Endodermal cell (in vitro differentiated cells): Measurements from ENCODE around the gene ESR2. TPM values are rescaled to one million over a fixed set of nuclear protein-coding genes. Genes with fewer than 3 reads are reported as not detected.

ENCODE experiments used
- DNase-seq: peaks from one replicate; pipeline ENCODE4 v3.0.0-alpha.2; 2017
- H3K27ac ChIP-seq: 2 replicates; pipeline ENCODE4 v1.5.1; 2013; ENCODE audit warnings: mild to moderate bottlenecking, low read depth, low read length, moderate library complexity
- H3K27me3 ChIP-seq: 2 replicates; pipeline ENCODE4 v1.6.1; 2013; ENCODE audit warnings: mild to moderate bottlenecking, low read length, moderate library complexity; ENCODE audit not compliant: insufficient read depth, control insufficient read depth, poor library complexity, severe bottlenecking
- H3K36me3 ChIP-seq: 2 replicates; pipeline ENCODE4 v1.7.0; 2013; ENCODE audit warnings: mild to moderate bottlenecking, low read length, moderate library complexity; ENCODE audit not compliant: control insufficient read depth, insufficient read depth
- H3K4me1 ChIP-seq: one replicate; pipeline ENCODE4 v1.7.0; 2013; ENCODE audit warnings: low read length; ENCODE audit not compliant: control insufficient read depth, insufficient read depth
- H3K4me3 ChIP-seq: 2 replicates; pipeline ENCODE4 v1.5.1; 2013; ENCODE audit warnings: mild to moderate bottlenecking, low read length, moderate library complexity
- H3K9ac ChIP-seq: 2 replicates; pipeline ENCODE4 v1.6.1; 2013; ENCODE audit warnings: mild to moderate bottlenecking, low read length, moderate library complexity; ENCODE audit not compliant: poor library complexity, severe bottlenecking; ENCODE audit errors: extremely low read depth
- H3K9me3 ChIP-seq: 2 replicates; pipeline ENCODE4 v1.6.1; 2013; ENCODE audit warnings: mild to moderate bottlenecking, low read length, moderate library complexity; ENCODE audit not compliant: control insufficient read depth
- H3K27ac Mint-ChIP-seq: 2 replicates; pipeline ENCODE4 v1.8.0; 2020; ENCODE audit warnings: mixed read lengths
- H3K27me3 Mint-ChIP-seq: 2 replicates; pipeline ENCODE4 v1.8.0; 2021; ENCODE audit warnings: mild to moderate bottlenecking, mixed read lengths; ENCODE audit not compliant: insufficient read depth
- H3K36me3 Mint-ChIP-seq: 2 replicates; pipeline ENCODE4 v1.8.0; 2020; ENCODE audit warnings: low read depth, mixed read lengths
- H3K4me1 Mint-ChIP-seq: 2 replicates; pipeline ENCODE4 v1.8.0; 2020; ENCODE audit warnings: mixed read lengths
- H3K4me3 Mint-ChIP-seq: 2 replicates; pipeline ENCODE4 v1.8.0; 2020; ENCODE audit warnings: mild to moderate bottlenecking, moderate library complexity, mixed read lengths
- H3K9me3 Mint-ChIP-seq: 2 replicates; pipeline ENCODE4 v1.8.0; 2020; ENCODE audit warnings: mild to moderate bottlenecking, mixed read lengths
- CTCF ChIP-seq: fragments of 200-600 bp; sonication (generic); conservative IDR thresholded peaks from 2 replicates; pipeline ENCODE4 v1.5.0; 2021; ENCODE audit warnings: antibody characterized with exemption, mild to moderate bottlenecking
- WGBS, 2 experiments: methylation state at CpG; one replicate each; pipeline versions ENCODE4 v1.1.5 to v1.1.7; 2013; ENCODE audit warnings: missing lambda C conversion rate in 2 of 2, mixed read lengths in 1 of 2; ENCODE audit not compliant: insufficient coverage in 1 of 2, insufficient read length in 1 of 2; 5-methylcytosine and 5-hydroxymethylcytosine counted together
- total RNA-seq, 2 donors: library from RNA; stranded (reverse); fragmentation: NEBNext Ultra II Directional in 1 of 2; extraction: Animal tissue kit (Norgen Biotek cat#: 25700) in 1 of 2; gene quantifications; 2 replicates in 1 of 2; 3 replicates in 1 of 2; pipeline ENCODE4 v1.2.1, GENCODE V29; 2021

The ESR2 gene
- total RNA-seq, 2 donors from 2014 or later, result 0.57 to 0.66 TPM

GRCh38 chr14:64098120-64098519 is 196.1 kb downstream of the ESR2 start:
- DNase-seq, result no peak
- WGBS, 2 experiments, result 89 to 100% methylated on average over 2 to 4 of the region's 4 CpGs
- H3K36me3 ChIP-seq, result no peaks in the 10 kb centered on the region
- no peak overlapping the region for H3K4me3 ChIP-seq
- no peak overlapping the region for H3K9ac ChIP-seq
- Mint-ChIP-seq H3K4me3 (no peak overlapping the region), H3K4me1 (peaks cover 2% of the 10 kb centered on the region), H3K9me3 (no peaks in the 10 kb centered on the region), H3K27ac (no peak overlapping the region), H3K27me3 (no peaks in the 10 kb centered on the region), H3K36me3 (peaks cover 22% of the 10 kb centered on the region)
- H3K4me1 ChIP-seq, result no peaks in the 10 kb centered on the region
- TF ChIP-seq CTCF, result no peak
- H3K27me3 ChIP-seq, result no peaks in the 10 kb centered on the region
- no peaks in the 10 kb centered on the region for H3K9me3 ChIP-seq
- no peak overlapping the region for H3K27ac ChIP-seq

GRCh38 chr14:64095620-64096019 is 198.6 kb downstream of the ESR2 start:
- H3K36me3 Mint-ChIP-seq, result peaks cover 10% of the 10 kb centered on the region
- Histone ChIP-seq H3K4me1 (peaks cover 5% of the 10 kb centered on the region), H3K9me3 (no peaks in the 10 kb centered on the region), H3K27ac (no peak overlapping the region), H3K4me3 (no peak overlapping the region), H3K27me3 (no peaks in the 10 kb centered on the region), H3K36me3 (peaks cover 10% of the 10 kb centered on the region), H3K9ac (no peak overlapping the region)
- no peak overlapping the region for H3K27ac Mint-ChIP-seq
- no peaks in the 10 kb centered on the region for H3K9me3 Mint-ChIP-seq
- WGBS, 2 experiments, result 80 to 91% methylated on average over 1 to 3 of the region's 3 CpGs
- H3K4me3 Mint-ChIP-seq, result no peak overlapping the region
- no peaks in the 10 kb centered on the region for H3K27me3 Mint-ChIP-seq
- TF ChIP-seq CTCF, result no peak
- no peak for DNase-seq
- peaks cover 9% of the 10 kb centered on the region for H3K4me1 Mint-ChIP-seq

GRCh38 chr14:64092940-64093339 is 201.2 kb downstream of the ESR2 start:
- Histone ChIP-seq H3K36me3 (peaks cover 10% of the 10 kb centered on the region), H3K9ac (no peak overlapping the region), H3K4me3 (no peak overlapping the region), H3K4me1 (peaks cover 5% of the 10 kb centered on the region), H3K27me3 (no peaks in the 10 kb centered on the region), H3K9me3 (no peaks in the 10 kb centered on the region), H3K27ac (no peak overlapping the region)
- DNase-seq, result no peak
- no peaks in the 10 kb centered on the region for H3K36me3 Mint-ChIP-seq
- 64% methylated on average over 3 of the region's 5 CpGs; no CpG with 5 or more reads in 1 of the 2 experiments for WGBS, 2 experiments
- no peaks in the 10 kb centered on the region for H3K9me3 Mint-ChIP-seq
- TF ChIP-seq CTCF, result no peak
- no peaks in the 10 kb centered on the region for H3K27me3 Mint-ChIP-seq
- H3K27ac Mint-ChIP-seq, result no peak overlapping the region
- no peak overlapping the region for H3K4me3 Mint-ChIP-seq
- H3K4me1 Mint-ChIP-seq, result peaks cover 12% of the 10 kb centered on the region
